HUES48 (cell line): ENCODE data around the gene NIP7.

Experiments used
- H3K27ac ChIP-seq: one replicate; pipeline ENCODE4 v1.7.0; 2013; ENCODE audit warnings: low read depth, low read length, inconsistent platforms
- H3K27me3 ChIP-seq: 2 replicates; pipeline ENCODE4 v1.6.1; 2013; ENCODE audit warnings: mild to moderate bottlenecking, low read length; ENCODE audit not compliant: control insufficient read depth, insufficient read depth
- H3K36me3 ChIP-seq: 2 replicates; pipeline ENCODE4 v1.6.1; 2013; ENCODE audit warnings: low read length; ENCODE audit not compliant: control insufficient read depth, insufficient read depth
- H3K4me1 ChIP-seq: 2 replicates; pipeline ENCODE4 v1.6.1; 2013; ENCODE audit warnings: mild to moderate bottlenecking, low read length; ENCODE audit not compliant: control insufficient read depth, insufficient read depth
- H3K4me3 ChIP-seq: 2 replicates; pipeline ENCODE4 v1.5.1; 2013; ENCODE audit warnings: mild to moderate bottlenecking, low read depth, low read length
- H3K9ac ChIP-seq: 2 replicates; pipeline ENCODE4 v1.6.1; 2013; ENCODE audit warnings: mild to moderate bottlenecking, low read depth, low read length, moderate library complexity
- H3K9me3 ChIP-seq: 2 replicates; pipeline ENCODE4 v1.6.1; 2013; ENCODE audit warnings: low read length; ENCODE audit not compliant: control insufficient read depth, insufficient read depth

NIP7 gene

GRCh38 chr16:69319381-69319780, 20.2 kb upstream of the NIP7 start:
- no peaks in the 10 kb centered on the region for H3K4me1 ChIP-seq
- peaks cover 92% of the 10 kb centered on the region for H3K36me3 ChIP-seq

GRCh38 chr16:69319826-69320739, 19.5 kb upstream of the NIP7 start:
- H3K36me3 ChIP-seq: peaks cover 93% of the 10 kb centered on the region
- no peak overlapping the region for H3K9ac ChIP-seq
- no peaks in the 10 kb centered on the region for H3K9me3 ChIP-seq
- H3K4me3 ChIP-seq: no peak overlapping the region
- H3K4me1 ChIP-seq: no peaks in the 10 kb centered on the region
- H3K27ac ChIP-seq: no peak overlapping the region
- no peaks in the 10 kb centered on the region for H3K27me3 ChIP-seq

More at GRCh38 chr16:69319381-69319780, 20.2 kb upstream of the NIP7 start:
- H3K27ac ChIP-seq: no peak overlapping the region
- no peak overlapping the region for H3K4me3 ChIP-seq
- H3K9me3 ChIP-seq: no peaks in the 10 kb centered on the region
- no peaks in the 10 kb centered on the region for H3K27me3 ChIP-seq
- H3K9ac ChIP-seq: no peak overlapping the region

GRCh38 chr16:69320740-69321073, 18.9 kb upstream of the NIP7 start:
- H3K27ac ChIP-seq: no peak overlapping the region
- no peaks in the 10 kb centered on the region for H3K4me1 ChIP-seq
- H3K9ac ChIP-seq: no peak overlapping the region
- H3K9me3 ChIP-seq: no peaks in the 10 kb centered on the region
- H3K27me3 ChIP-seq: no peaks in the 10 kb centered on the region
- peaks cover 90% of the 10 kb centered on the region for H3K36me3 ChIP-seq
- H3K4me3 ChIP-seq: no peak overlapping the region

GRCh38 chr16:69321080-69321479, 18.5 kb upstream of the NIP7 start:
- Histone ChIP-seq H3K27me3 (no peaks in the 10 kb centered on the region), H3K27ac (no peak overlapping the region), H3K36me3 (peaks cover 90% of the 10 kb centered on the region), H3K4me1 (no peaks in the 10 kb centered on the region), H3K9me3 (no peaks in the 10 kb centered on the region), H3K4me3 (no peak overlapping the region), H3K9ac (no peak overlapping the region)

- H3K9ac ChIP-seq: no peak overlapping the region
- no peaks in the 10 kb centered on the region for H3K9me3 ChIP-seq
- no peak overlapping the region for H3K27ac ChIP-seq
- H3K36me3 ChIP-seq: peaks cover 89% of the 10 kb centered on the region
- no peaks in the 10 kb centered on the region for H3K4me1 ChIP-seq
- H3K27me3 ChIP-seq: no peaks in the 10 kb centered on the region
- no peak overlapping the region for H3K4me3 ChIP-seq
These were observed 17.2 kb upstream of the NIP7 start for GRCh38 chr16:69322343-69322742.

GRCh38 chr16:69323415-69323814, 16.2 kb upstream of the NIP7 start:
- H3K4me1 ChIP-seq: peaks cover 2% of the 10 kb centered on the region; the same call in 1 of the 2 replicates
- peaks cover 92% of the 10 kb centered on the region for H3K36me3 ChIP-seq
- no peak overlapping the region for H3K9ac ChIP-seq
- H3K27ac ChIP-seq: no peak overlapping the region
- H3K27me3 ChIP-seq: no peaks in the 10 kb centered on the region
- H3K9me3 ChIP-seq: no peaks in the 10 kb centered on the region
- no peak overlapping the region for H3K4me3 ChIP-seq

- no peak overlapping the region for H3K4me3 ChIP-seq
- H3K27me3 ChIP-seq: no peaks in the 10 kb centered on the region
- peaks cover 92% of the 10 kb centered on the region for H3K36me3 ChIP-seq
- H3K9ac ChIP-seq: no peak overlapping the region
- H3K27ac ChIP-seq: no peak overlapping the region
- H3K4me1 ChIP-seq: peaks cover 8% of the 10 kb centered on the region
- no peaks in the 10 kb centered on the region for H3K9me3 ChIP-seq
These were observed 15.5 kb upstream of the NIP7 start for GRCh38 chr16:69324013-69324531.

GRCh38 chr16:69324585-69325253, 14.9 kb upstream of the NIP7 start:
- Histone ChIP-seq H3K9me3 (no peaks in the 10 kb centered on the region), H3K27ac (no peak overlapping the region), H3K9ac (no peak overlapping the region), H3K36me3 (peaks cover 85% of the 10 kb centered on the region), H3K4me1 (peaks cover 12% of the 10 kb centered on the region), H3K4me3 (no peak overlapping the region), H3K27me3 (no peaks in the 10 kb centered on the region)

- H3K27me3 ChIP-seq: no peaks in the 10 kb centered on the region
- H3K9ac ChIP-seq: no peak overlapping the region
- peaks cover 12% of the 10 kb centered on the region for H3K4me1 ChIP-seq
- no peak overlapping the region for H3K27ac ChIP-seq
- peaks cover 75% of the 10 kb centered on the region for H3K36me3 ChIP-seq
- H3K9me3 ChIP-seq: no peaks in the 10 kb centered on the region
- H3K4me3 ChIP-seq: no peak overlapping the region
These were observed 13.8 kb upstream of the NIP7 start for GRCh38 chr16:69325784-69326171.

GRCh38 chr16:69326172-69326873, 13.2 kb upstream of the NIP7 start:
- Histone ChIP-seq H3K4me3 (no peak overlapping the region), H3K36me3 (peaks cover 69% of the 10 kb centered on the region), H3K27ac (no peak overlapping the region), H3K9ac (no peak overlapping the region), H3K27me3 (no peaks in the 10 kb centered on the region), H3K9me3 (no peaks in the 10 kb centered on the region), H3K4me1 (peaks cover 12% of the 10 kb centered on the region)
